Measurements from ENCODE around the gene CFAP210.
A peak's percentile ranks its signal among the peaks of the same experiment; 100 is the strongest.
"Not testable (repeated sequence)": the region's sequence is repeated elsewhere in the genome, so short reads cannot be mapped to it uniquely, and the experiment has no call there.

The CFAP210 gene

DNA sequence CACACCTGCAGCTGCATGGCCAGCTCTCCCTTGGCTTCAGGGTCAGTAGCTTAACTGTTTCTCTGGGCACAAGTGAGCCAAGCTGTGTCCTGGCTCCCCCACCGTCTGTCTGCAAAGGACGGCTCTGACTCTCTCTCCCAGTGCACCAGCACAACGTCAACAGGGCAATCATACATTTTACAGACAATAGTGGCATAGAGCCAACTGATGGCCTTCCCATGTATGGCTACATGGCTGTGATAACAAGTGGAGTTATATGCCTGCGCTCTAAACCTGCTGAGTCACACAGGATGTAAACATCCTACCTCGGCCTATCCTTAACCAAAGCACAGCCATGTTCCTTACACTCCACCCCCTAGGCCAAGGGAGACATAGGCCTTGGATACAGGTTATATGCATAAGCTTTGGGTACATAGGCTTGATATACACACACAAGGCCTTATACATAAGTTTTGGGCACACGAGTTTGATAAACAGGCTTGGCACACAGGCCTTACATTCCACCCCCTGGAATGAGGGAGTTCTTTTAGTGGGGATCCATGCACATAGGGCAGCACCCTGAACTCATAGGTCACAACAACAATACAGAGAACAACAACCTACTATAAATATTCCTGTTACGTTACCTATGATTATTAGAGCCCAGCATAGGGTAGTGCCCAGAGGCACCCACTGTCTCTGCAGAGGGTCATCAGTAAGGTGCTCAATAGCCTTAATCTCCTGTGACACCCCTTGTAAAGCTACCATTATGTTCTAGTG lies 17.7 kb upstream of the CFAP210 start:
- no peak for DNase-seq

DNA sequence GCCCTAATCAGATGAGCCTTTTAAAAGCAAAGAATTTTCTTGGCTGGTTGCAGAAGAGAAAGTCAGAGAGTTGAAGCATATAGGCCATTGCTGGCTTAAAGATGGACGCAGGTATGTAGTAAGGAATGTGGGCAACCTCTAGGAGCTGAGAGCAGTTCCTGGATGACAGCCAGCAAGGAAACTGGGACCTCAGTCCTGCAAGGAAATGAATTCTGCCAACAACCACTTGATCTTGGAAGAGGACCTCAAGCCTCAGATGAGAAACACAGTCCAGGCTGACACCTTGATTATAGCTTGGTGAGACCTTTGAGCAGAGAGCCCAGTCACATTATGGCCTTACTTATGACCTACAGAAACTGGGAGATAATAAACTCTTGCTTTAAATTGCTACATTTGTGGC lies 15.8 kb upstream of the CFAP210 start:
- DNase-seq = no peak

DNA sequence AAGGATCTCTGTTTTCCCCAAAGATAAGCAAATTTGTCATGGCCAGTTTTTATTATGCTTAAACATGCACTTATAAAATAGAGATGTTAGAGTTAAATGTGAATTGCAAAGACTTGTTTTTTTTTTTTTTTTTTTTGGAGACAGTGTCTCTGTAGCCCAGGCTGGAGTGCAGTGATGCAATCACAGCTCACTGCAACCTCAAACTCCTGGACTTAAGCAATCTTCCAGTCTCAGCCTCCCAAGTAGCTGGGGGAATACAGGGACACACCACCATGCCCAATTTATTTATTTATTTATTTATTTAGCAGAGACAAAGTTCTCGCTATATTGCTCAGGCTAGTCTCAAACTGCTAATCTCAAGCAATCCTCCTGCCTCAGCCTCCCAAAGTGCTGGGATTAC lies 15.1 kb upstream of the CFAP210 start:
- DNase-seq = no peak

DNA sequence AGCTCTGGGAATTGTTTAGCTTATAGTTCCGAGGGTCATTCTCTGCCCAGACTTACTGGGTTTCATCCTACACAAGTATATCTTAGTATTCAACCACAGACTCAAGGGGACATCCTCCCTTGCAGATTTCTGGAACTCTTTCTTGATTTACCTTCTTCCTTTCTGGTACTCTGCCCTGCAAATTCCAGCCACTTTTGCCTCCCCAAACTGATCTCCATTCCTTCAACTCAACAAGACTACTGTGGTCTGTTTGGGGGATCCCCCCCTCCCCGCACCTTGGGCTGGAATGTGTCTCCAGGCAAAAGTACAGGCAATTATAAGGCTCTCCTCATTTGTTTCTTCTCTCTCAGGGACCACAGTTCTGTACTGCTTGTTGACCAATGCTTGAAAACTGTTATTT lies 13.4 kb upstream of the CFAP210 start:
- no peak for DNase-seq

DNA sequence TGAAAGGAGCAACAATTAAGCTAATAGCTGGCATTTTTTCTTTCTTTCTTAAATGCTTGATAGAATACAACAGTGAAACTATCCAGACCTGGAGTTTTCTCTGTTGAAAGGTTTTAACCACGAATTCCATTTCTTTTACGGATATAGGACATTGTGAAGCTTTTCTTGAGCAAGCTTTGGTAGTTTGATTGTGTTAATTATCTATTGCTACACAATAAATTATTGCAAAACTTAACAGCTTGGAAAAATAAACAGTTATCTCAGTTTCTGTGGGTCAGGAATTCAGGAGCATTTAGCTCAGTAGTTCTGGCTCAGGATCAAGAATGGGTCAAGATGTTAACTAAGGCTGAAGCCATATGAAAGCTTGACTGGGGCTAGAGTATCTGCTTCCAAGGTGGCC lies 11.7 kb upstream of the CFAP210 start:
- no peak for DNase-seq

DNA sequence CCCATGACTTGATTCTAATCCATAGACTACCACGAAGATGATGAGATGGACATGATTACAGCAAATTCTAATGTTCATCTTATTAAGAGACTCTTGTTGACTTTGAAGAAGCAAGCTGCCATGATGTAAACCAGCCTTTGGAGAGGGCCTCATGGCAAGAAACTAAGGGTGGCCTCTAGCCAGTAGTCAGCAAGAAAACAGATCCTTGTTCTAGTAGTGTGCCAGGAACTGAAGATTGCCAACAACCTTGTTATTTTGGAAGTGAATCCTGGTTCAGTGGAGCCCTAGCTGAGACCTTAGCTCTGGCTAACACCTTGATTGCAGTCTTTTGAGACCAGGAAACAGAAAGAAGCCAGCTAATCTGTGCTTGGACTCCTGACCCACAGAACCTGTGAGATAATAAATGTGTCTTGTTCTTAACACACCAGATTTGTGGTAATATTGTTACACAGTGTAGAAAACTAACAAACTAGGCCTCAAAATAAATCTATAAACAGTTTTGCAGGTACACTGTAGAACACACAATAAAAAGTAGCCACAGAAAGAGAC lies 10.0 kb upstream of the CFAP210 start:
- DNase-seq = no peak

DNA sequence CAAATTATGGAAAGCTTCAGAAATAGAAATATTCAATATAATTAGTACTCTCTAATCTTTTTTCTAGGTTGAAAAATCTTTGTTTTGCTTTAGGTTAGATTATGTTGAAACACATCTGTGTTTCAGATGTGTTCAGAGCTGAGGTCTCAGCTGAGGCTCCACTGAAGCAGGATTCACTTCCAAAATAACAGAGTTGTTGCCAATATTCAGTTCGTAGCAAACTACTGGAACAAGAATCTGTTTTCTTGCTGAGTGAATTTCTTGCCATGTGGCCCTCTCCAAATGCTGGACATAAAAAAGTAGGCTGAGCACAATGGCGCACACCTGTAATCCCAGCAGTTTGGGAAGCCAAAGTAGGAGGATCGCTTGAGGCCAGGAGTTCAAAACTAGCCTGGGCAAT lies 8.8 kb upstream of the CFAP210 start:
- no peak for DNase-seq

DNA sequence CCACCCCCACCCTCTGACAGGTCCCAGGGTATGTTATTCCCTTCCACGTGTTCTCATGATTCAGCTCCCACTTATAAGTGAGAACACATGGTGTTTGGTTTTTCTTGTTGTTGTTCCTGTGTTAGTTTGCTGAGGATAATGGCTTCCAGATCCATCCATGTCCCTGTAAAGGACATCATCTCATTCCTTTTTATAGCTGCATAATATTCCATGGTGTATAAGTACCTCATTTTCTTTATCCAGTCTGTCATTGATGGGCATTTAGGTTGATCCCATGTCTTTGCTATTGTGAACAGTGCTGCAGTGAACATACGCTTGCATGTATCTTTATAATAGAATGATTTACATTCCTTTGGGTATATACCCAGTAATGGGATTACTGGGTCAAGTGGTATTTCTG lies 5.0 kb upstream of the CFAP210 start:
- DNase-seq = not testable (repeated sequence)

DNA sequence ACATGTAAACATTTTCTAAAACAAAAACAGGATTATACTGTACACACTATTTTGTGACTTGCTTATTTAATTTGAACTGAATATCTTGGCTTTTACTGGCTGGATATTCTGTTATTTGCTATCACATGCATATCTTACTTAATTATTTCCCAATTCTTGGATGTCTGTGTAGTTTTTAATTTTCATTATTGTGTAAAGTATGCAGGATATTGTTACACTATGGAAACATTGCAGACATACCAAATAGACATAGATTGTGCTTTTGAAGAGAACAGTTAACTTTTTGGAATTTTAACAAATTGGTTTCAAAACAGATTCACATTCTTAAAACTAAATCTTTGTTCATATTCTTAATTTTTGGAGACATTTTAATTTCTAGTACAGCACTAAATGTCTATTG lies 2.2 kb upstream of the CFAP210 start:
- DNase-seq = no peak

DNA sequence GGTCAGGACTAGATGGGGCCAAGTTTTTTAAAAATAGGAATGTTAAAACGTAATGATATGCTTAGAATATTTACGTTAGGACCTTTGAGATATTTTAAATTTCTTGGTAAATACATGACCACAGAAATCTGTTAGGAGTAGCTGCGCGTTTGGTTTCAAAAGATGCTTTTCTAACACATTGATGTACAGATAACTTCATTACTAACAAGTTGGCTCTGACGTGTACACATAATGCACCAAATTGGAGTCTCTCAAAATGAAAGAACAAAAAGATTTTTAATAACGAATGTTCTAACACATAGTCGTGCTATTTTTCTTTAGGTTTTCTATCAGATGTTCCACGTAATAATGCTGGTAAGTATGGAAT lies 672 bp upstream of the CFAP210 start:
- DNase-seq = no peak

DNA sequence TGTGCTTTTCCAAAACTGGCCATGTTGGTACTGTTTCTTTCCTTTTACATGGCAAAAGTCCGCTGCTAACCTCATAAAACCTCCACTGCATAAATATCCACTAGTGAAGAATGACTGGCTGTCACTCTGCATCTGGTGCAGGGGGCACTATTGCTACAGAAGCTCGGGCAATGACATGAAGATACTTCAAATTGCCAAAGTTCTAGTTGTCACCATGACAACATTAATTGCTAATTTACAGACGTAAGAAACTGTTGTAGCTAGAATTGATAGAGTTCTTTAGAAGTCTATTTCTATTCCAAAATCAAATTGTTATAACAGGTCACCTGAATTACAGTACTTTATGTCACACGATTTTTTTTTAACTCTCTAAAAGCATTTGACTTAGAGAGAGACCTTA lies 845 bp downstream of the CFAP210 start:
- no peak for DNase-seq

DNA sequence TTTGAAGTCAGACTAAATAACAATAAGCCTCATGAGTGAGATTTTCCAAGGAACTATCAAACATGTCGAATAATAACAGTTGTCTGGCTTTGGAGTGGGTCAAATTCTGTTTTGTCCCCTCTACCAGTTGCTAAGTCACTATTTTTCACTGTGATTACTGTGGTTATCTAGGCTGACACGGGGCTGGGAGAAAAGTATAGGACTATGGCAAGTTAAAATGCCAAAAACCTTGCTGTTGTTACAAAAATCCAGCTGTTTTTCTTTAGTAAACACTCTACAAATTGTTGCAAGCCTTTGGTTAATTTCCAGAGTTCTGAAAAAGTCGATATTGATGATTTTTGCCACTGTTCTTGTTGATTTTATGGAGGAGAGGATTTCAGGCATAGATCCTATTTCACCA lies 1.5 kb downstream of the CFAP210 start:
- no peak for DNase-seq

DNA sequence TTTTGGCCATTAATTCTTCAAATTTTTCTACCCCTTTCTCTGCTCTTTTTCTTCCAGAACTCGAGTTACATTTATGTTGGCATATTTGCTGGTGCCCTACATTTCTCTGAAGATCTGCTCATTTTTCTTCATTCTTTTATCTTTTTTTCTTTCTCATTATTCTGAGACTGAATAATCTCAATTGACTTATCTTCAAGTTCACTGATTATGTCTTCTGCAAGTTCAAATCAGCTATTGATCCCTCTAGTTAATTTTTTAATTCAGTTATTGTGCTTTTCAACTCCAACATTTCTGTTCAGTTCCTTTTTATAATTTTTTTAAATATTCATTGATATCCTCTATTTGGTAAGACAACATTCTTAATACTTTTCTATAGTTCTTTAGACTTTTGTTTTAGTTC lies 3.2 kb downstream of the CFAP210 start:
- no peak for DNase-seq

DNA sequence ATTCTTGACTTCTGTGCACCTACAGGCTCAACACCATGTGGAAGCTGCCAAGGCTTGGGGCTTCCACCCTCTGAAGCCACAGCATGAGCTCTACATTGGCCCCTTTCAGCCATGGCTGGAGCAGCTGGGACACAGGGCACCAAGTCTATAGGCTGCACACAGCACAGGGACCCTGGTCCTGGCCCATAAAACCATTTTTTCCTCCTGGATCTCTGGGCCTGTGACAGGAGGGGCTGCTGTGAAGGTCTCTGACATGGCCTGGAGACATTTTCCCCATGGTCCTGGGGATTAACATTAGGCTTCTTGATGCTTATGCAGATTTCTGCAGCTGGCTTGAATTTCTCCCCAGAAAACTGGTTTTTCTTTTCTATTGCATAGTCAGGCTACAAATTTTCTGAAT lies 6.3 kb downstream of the CFAP210 start:
- DNase-seq = not testable (repeated sequence)

DNA sequence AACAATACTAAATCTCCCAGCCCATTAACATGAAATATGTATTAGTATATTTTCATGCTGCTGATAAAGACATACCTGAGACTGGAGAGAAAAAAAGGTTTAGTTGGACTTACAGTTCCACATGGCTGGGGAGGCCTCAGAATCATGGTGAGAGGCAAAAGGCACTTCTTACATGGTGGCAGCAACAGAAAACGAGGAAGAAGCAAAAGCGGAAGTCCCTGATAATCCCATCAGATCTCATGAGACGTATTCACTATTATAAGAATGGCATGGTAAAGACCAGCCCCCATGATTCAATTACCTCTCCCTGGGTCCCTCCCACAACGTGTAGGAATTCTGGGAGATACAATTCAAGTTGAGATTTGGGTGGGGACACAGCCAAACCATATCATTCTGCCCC lies 7.4 kb downstream of the CFAP210 start:
- not testable (repeated sequence) for DNase-seq

DNA sequence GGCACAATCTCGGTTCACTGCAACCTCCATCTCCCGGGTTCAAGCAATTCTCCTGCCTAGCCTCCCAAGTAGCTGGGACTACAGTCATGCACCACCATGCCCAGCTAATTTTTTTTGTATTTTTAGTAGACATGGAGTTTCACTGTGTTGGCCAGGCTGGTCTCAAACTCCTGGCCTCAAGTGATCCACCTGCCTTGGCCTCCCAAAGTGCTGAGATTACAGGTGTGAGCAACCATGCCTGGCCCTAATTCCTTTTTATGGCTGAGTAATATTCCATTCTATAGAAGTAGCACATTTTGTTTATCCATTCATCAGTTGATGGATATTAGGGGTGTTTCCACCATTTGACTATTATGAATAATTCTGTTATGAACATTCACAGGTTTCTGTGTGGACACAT lies 9.5 kb downstream of the CFAP210 start:
- not testable (repeated sequence) for DNase-seq

DNA sequence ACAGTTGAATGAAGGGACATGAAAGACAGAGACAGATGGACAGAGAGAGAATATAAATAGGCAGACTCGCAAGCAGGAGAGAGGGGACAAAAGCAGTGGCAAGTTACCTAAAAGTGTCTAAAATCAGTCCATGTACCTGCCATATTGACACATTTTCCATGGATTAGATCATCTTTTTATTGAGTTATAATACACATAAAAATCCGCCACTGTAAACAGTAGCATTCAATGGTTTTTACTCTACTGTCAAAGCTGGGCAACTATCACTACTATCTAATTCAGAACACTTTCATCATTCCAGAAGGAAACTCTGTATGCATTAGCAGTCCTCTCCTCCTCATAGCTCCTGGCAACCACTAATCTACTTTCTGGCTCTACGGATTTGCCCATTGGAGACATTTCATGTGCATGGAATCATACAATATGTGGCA lies 10.1 kb downstream of the CFAP210 start:
- DNase-seq = no peak

DNA sequence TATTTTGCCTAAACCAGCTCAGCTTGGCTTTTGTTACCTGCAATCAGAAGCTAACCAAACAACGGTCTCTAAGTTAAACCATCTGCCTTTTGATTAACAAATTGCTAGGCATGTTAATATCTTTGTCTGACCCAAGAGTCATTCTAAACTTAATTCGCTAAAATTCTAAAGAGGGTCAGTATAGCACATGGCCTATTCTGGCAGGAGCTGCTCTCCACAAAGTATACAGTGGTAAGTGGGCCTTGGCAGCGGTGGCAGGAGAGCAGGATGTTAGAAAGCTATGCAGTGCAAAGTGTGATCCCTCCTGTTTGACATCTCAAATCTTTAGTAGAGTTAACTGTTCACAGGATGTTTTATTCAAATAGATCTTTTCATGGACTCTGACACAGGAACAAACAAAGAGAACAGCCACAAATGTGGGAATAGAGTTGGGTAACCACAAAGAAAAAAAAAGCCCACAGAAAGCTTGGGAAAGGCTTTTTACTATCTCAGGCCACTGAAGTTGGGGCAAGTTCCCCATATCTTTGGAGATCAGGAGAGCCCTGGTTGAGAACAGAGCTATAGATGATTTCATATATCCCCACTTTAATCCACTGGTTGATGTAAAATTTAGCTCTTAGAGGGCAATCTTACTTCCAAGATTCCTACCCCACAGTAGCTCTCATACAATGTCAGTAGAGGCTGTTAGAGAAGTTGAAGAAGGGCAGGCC lies 10.6 kb downstream of the CFAP210 start:
- DNase-seq = peak; percentile 30

DNA sequence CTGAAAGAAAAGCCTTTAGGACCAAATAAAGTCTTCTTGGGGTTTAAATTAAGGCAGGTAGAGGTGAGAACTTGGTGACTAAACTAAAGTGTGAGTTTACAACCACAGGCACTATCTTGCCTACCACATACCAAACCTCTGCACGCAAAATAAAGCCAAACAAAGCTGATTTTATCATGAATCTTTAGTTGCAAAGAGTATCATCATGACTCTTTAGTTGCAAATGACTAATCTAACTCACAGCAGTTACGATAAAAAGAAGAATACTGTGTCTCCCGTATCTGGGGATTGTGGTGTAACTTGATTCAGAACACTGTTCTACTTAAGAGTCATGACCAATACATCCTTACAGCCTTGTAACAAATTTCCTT lies 11.2 kb downstream of the CFAP210 start:
- DNase-seq = no peak

DNA sequence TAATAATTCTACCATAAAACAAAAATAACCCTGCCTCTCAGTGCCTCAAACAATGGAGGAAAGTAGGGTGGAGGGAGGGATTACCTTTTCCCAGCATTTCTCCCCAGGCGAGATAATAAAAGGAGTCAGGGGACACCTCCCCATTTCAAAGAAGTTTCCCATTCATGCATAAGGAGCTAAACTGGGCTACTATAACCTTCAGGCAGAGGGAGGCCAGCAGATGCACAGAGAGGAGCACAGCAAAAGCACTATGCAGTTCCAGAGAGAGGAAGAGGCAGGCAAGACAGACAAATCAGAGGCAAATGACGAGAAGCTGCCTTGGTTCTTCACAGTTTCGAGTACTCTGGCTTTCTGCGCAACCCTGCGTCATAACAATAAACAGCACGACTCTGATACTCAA lies 17.4 kb downstream of the CFAP210 start:
- DNase-seq = no peak

DNA sequence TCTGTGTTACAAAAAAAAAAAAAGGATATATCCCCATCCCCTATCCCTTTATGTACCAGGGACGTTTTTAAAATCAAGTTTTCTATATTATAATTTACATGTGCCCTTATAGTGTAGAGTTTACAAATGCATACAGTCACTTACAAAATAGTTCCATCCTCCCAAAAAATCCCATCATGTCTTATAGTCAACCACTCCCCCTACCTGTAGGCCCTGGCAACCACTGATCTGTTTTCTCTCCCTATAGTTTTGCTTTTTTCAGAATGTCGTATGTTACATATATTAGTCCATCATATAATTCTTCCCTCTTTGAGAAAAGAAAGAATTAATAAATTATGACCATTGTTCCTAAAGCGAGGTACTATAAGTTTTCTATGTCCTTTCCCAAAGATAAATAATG lies 17.8 kb downstream of the CFAP210 start:
- no peak for DNase-seq

DNA sequence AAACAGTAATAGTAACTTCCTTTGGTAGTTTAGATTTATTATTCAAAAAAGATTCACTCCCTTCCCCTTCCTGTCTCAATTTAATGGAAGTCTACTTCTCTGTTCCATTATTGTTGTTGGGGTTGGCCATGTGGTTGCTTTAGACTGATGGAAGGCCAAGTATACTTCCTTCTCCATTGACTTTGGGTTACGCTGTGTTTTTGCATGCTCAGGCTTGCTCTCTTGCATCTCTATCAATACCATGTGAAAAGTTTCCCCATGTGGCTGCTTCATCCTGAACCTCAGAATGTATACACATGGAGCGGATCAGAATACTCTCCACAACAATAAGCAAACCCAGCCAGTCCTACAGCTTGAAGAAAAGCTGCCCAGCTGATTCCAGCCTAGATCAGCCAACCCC lies 20.3 kb downstream of the CFAP210 start:
- DNase-seq = no peak

DNA sequence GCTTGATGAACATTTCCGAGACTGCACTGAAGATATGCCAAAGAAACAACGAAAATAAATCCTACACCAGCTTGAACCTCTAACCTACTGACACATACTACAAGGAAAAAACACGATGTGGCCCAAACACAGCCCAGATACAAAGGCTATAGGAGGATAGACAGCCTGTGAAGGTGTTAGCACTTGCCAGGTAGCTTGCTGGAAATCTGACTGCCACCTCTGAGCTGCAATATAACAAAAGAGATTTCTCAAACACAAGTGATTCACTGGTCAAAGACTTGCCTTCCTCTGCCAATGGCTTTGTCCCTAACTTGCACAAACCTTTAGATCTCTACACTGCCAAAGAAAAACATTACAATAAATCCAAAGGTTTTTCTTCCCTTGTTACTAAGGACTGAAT lies 21.1 kb downstream of the CFAP210 start:
- DNase-seq = no peak

DNA sequence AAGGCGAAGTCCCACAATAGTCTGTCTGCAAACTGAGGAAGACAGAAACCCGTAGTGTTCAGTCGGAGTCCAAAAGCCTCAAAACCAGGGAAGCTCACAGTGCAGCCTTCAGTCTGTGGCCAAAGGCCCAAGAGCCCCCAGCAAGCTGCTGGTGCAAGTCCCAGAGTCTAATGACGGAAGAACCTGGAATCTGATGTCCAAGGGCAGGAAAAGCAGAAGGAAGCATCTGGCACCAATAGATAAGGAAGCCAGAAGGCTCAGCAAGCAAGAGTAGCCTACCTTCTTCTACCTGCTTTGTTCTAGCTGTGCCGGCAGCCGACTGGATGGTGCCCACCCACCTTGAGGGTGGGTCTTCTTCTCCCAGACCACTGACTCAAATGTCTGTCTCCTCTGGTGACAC lies 21.8 kb downstream of the CFAP210 start:
- no peak for DNase-seq

DNA sequence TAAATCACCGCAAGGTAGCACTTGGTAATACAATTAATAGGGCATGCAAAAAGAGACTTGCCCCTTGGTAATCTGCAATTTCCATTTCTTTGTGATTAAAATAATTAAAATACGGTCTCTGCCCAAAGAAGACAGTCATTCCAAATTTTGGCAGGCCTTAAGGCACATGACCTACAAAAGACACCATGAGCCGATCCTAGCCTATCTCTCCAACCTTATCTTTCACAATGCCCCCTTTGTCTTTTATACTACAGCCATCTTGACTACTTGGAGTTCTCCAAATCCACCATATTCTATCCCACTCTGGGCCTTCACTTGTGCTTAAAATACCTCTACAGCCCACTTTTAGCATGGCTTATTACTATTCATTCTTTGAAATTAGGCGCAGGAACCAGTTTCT lies 23.3 kb downstream of the CFAP210 start:
- DNase-seq = no peak

All from stimulated activated CD8-positive, alpha-beta memory T cell treated with anti-CD3 and anti-CD28 coated beads, Interleukin-4, amount 100 ng/mL, for 48 hours (primary cell).